GM13977 (cell line): ENCODE results near the gene EPB41L3.

Experiments used
- DNase-seq: peaks from one replicate; pipeline ENCODE4 v3.0.0; 2012; ENCODE audit warnings: low spot score
- in situ Hi-C: fragments of 300-500 bp; cut with MboI; formaldehyde crosslinking; loops from one replicate; pipeline ENCODE4 v1.12.0; 2022; ENCODE audit warnings: low sequenced_read_pairs, low pct_unique_long_range_greater_than_20kb, mixed read lengths, inconsistent platforms; ENCODE audit not compliant: unreplicated experiment
- TF ChIP-seq, protein P1 (sequence below): IDR thresholded peaks from 2 replicates; pipeline ENCODE4 v1.5.1; 2012; ENCODE audit warnings: mild to moderate bottlenecking, control low read depth; ENCODE audit not compliant: insufficient read depth; ENCODE audit errors: extremely low read depth, missing control alignments

EPB41L3 gene

DNA sequence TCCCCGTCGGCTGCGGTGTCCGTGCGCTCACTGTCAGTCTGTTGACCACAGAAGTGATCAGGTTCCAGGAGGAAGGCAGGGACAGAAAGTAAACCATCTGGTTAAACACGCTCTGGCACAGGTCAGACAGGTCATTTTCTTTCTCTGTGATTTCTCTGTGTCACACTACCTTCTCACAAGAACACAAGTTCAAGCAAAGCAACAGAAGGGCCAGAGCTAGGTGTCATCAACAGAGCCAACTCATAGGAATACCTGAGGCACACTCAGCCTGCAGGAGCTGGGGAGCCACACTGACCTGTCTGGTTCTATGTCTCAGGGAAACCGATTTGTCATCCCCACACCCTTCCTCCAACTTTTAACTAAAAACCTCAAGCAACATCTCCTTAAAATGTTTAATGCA lies 133.2 kb downstream of the EPB41L3 start:
- TF ChIP-seq, protein P1, sequence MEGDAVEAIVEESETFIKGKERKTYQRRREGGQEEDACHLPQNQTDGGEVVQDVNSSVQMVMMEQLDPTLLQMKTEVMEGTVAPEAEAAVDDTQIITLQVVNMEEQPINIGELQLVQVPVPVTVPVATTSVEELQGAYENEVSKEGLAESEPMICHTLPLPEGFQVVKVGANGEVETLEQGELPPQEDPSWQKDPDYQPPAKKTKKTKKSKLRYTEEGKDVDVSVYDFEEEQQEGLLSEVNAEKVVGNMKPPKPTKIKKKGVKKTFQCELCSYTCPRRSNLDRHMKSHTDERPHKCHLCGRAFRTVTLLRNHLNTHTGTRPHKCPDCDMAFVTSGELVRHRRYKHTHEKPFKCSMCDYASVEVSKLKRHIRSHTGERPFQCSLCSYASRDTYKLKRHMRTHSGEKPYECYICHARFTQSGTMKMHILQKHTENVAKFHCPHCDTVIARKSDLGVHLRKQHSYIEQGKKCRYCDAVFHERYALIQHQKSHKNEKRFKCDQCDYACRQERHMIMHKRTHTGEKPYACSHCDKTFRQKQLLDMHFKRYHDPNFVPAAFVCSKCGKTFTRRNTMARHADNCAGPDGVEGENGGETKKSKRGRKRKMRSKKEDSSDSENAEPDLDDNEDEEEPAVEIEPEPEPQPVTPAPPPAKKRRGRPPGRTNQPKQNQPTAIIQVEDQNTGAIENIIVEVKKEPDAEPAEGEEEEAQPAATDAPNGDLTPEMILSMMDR = no peak
- DNase-seq = no peak
- in situ Hi-C loops = loop anchor here (25.0 kb wide), 1 partner anchor 102 kb away; no protein-coding TSS in a partner anchor

DNA sequence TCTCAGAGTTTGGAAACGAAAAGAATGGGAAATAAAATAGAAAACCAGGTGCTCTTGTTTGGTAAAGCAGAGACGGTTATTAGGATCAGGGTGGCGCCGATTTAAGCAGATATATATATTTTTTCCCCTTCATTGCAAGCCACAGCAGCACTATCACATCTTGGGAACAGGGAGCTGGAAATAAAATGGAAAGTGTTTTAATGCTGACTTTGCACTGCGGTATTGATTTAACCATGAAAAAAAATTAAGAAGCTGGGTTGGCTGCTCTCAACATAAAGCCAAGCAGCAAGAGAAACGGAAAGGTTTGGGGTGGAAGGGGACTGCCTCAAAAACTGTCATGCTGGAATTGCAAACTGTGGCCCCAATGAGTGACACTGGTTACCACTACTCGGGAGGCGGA lies 145.5 kb downstream of the EPB41L3 start:
- in situ Hi-C loops = no loop called here
- TF ChIP-seq, protein P1 = no peak
- DNase-seq = no peak

DNA sequence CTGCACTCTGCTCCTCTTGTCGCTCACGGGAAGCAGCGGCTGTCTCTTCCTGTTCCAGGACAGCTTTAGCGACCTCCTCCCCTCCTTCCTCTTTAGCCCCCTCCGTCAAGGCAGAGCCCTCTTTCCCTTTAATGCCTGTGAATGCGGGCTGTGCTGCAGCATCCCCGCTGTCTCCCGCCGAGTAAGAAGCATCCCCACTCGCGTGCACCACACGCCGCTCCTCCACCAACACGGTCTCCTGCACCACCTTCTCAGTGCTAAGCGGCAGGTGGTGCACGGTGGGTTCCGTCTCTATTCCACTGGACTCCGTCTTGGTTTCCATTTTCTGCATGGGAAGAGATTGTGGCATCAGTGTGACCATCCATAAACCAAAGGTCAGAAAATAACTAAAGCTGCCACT lies 146.7 kb downstream of the EPB41L3 start:
- TF ChIP-seq, protein P1 = no peak
- no peak for DNase-seq
- in situ Hi-C loops = no loop called here

DNA sequence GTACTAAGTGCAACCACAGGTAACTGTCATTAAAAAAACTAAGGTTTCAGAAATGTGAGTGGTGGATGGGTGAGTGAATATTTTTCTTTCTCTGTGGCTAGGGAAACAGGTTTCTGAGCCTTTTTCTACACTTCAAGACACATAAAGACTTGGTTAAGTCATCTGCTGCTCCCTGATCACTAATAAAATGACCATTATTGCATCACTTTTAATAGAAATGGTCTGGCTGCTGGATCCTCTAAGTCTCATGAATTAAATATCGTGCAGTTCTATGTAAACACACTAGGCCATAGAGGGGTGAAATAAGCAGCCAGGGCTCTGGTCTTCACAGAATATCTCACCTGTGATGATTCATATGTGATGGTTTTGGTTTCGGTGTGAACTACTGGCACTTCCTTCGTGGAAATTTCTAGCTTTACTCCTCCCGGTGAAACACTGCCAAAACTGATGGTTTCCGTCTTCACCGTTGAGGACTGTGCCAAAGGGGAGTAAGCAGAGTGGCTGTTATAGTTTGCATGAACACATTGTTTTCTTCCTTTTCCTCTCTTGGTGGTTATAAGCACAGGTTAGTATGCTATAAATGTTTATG lies 147.8 kb downstream of the EPB41L3 start:
- TF ChIP-seq, protein P1 = no peak
- no peak for DNase-seq
- in situ Hi-C loops = no loop called here

DNA sequence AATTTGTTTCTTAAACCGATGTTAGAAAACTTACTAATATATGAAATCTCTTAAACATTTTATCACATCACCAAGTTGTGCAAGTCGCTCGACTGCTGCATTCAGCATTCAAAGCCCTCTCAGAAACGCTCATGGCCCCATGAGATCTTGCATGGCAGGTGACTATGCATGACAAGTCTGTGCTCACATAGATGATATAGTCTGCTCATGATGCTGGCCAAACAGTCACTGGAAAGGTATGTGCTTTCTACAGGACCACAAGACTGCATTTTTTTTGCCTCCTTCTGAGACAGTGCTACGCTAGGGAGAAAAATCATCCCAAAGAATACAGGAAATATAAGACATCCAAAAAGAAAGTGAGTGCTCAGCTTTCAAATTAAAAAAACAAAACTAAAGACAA lies 150.0 kb downstream of the EPB41L3 start:
- in situ Hi-C loops = no loop called here
- TF ChIP-seq, protein P1 = no peak
- no peak for DNase-seq

DNA sequence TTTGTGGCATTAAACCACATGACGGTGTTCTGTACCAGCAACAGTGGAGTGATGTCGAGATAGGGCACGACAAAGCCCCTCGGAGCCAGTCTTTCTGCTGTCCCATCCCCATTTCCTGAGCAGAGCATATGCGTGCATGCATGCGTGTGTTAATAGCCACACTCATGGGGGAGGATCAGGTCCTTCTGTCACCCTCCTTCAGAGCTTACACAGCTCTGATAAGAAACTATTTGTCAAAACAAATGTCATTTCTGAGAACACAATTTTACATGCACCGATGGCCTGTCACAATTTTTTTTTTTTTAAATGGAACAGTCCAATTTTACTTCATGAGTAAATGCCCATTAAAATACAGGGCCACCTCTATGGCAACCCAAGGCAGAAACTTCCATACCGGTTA lies 152.4 kb downstream of the EPB41L3 start:
- in situ Hi-C loops = no loop called here
- DNase-seq = no peak
- TF ChIP-seq, protein P1 = no peak
